GM18868 (cell line): Measurements from ENCODE around the gene IRX5.

Experiments
- ATAC-seq: cut with Tn5 transposase; IDR thresholded peaks from one replicate; pipeline ENCODE4 v1.9.1; 2021; ENCODE audit warnings: mild to moderate bottlenecking, moderate library complexity; ENCODE audit not compliant: unreplicated experiment

The IRX5 gene

DNA sequence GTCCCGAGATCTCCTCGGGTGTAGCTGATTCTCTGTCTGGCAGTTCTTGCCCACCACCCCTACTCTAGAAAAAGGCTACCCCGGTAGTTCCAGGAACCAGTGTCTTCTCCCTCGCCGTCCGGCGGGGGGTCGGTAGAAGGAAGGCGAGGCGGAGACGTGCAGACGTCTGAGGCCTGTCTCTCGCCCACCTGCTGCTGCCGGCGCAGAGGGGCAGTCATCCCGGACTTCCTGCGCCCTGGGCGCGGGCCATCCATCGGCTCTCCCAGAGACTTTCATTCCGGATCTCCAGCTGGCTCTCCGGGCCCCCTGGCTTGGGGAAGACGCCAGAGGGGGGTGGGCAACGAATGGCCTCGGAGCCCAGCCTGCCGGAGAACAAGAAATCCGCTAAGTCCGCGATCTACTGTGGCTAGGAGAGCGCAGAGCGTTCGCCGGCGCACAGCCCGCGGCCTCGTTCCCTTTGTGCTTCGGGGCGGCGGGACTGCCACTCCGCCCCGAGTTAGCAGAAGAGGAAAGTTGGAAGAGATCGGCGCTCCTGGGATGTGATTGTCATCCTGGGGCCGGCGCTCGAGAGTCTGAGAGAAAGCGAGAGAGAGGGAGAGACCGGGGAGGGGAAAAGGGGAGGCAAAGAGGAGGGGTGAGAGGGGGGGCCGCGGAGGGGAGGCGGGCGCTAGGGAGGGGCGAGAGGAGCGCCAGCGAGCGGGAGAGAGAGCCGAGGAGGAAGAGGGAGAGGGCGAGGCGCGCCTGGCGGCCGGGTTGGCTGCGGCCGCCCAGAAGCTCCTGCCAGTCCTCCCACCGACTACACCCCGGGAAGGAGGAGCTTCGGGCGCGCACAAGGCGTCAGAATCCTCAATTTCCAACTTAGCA is at the start of gene IRX5:
Gene IRX5, plus strand, starts transcription at position 861 of the 864 bp plus-strand sequence. CDS start 334 bp downstream, outside the sequence.
- peak; percentile 27 for ATAC-seq

DNA sequence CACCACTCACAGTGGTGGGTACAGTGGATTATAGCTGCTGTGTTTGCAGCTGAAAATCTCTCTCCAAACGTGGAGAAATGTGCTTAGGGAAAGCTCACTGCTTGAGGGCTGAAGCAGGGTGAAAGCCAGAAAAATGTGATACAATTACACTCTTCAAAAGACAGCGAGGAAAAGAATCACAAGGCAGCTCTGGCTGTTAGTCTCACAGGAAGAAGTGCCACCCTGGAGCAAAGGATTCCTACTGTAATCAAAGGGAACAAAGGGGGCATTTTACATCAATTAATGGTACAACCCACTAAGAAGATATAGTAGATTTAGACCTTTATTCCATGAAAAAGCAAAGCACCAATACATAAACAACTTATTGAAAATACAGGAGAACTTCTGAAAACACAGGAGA is 48.1 kb upstream of the IRX5 start:
- no peak for ATAC-seq

DNA sequence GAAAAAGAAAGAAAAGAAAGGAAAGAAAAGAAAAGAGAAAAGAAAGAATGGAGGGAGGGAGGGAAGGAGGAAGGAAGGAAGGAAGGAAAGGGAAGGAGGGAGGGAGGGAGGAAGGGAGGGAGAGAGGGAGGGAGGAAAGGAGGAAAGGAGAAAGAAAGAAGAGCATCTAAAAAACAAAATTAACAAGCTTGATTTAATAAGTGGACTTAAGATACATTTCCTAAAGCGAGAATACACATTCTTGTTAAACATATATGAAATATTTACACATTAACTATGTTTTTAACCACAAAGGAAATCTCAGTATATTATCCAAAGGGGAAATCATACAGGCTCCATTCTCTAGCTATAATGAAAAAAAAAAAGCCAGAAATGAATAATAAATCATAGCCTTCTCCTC is 47.3 kb upstream of the IRX5 start:
- no peak for ATAC-seq

DNA sequence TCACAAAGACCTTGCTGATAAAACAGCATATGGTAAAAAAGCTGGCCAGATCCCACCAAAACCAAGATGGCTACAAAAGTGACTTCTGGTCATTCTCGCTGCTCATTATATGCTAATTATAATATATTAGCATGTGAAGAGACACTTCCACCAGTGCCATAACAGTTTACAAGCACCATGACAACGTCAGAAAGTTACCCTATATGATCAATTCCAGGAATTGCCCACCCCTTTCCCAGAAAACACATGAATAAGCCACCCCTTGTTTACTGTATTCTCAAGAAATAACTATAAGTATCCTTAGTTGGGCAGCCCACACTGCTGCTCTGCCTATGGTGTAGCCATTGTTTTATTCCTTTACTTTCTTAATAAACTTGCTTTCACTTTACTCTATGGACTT is 44.6 kb upstream of the IRX5 start:
- no peak for ATAC-seq

DNA sequence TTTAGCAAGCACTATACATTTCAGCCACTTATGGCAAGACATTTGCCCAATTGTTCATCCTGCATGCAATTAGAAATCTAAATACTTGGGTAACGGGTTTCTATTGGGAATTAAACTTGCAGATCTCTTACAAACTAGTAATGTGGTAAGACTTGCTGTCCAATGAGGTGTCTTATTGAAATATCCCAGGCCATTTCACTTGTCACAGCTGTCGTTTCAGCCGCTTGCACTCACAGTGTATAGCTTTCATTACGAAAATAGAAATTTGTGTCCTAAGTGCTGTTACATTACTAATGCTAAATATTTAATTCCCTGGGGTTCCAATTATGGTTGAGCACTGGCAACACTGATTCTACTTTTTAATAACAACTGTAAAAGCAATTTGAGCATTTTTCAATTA is 40.3 kb upstream of the IRX5 start:
- ATAC-seq = no peak

DNA sequence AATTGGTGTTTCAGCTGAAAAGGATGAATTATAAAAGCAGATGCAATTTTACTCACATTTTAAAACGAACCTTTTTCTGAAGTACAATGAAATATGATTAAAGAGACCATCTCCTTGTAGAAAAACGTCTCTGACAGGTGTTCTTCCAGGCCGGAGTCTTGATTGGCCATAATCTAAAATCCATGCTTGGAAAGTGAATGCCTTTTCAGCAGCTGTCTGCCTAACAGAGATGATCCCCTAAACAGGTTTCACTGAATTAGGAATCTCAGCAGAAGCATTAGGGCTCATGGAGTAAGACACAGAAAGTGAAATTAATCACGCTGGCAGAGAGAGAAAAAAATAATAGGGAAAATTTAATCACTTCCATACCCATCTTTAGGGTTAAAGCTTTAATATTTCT is 39.3 kb upstream of the IRX5 start:
- no peak for ATAC-seq

DNA sequence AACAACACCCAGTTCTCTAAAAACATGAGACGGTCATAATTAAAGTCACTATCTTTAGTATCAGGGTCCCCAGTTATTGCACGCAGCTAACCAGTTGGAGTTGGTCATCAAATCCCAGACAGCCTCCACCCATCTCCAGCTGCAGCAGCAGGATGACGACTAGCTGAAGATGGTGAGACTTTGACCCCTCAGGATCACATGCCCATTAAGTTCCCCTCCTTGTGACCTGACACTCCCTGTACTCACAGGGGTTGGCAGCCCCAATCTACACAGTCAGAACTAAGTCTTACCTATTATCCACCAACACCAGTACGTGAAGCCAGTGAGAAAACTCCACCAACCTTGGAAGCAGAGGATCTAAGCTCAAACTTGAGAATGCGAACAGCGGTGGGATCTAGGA is 37.7 kb upstream of the IRX5 start:
- ATAC-seq = no peak

DNA sequence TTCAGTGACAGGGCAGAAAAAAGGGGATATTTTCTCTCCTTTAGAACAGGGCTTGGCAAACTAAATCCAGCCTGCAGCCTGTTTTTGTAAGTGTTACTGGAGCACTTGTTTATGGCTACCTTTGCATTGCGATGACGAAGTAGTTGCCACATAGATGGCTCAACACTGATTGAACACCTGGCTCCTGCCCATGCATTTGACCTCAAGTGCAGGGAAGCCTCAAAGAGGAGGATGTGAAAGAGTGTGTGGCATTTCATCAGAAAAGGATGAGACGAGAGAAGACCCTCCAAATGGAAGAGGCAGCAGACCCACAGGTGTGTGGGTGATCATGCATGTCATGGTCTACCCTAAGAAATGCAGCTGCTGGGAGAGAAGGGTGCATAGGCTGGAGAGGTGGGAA is 32.7 kb upstream of the IRX5 start:
- ATAC-seq = no peak

DNA sequence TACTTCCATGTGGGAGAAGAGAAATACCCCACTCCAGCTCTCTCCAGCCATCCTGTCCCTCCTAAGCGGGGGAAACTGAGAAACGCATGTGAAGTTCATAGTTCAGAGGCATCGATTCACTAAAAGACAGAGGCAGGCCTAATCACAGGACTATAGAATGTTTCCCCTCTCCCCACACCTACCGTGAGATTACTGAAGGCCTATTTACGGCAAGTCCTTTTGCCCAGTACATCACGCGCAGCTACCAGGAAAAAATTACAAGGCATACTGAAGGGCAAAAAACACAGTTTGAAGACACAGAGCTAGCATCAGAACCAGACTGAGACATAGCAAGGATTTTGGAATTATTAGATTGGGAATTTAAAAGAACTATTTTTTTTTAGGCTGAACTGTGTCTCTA is 29.1 kb upstream of the IRX5 start:
- no peak for ATAC-seq

DNA sequence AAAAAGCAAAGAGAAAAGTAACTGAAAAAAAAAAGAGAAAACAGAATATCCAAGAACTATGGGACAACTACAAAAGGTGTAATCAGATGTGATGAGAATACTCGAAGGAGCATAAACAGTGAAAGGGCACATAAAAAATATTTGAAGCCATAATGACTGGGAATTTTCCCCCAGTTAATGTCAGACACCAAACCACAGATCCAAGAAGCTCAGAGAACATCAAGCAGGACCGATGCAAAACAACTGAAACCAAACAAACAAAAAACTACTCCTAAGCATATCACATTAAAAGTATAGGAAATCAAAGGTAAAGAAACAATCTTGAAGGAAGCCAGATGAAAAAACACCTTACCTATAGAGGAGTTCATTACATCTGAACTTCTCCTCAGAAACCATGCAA is 27.6 kb upstream of the IRX5 start:
- ATAC-seq = no peak

DNA sequence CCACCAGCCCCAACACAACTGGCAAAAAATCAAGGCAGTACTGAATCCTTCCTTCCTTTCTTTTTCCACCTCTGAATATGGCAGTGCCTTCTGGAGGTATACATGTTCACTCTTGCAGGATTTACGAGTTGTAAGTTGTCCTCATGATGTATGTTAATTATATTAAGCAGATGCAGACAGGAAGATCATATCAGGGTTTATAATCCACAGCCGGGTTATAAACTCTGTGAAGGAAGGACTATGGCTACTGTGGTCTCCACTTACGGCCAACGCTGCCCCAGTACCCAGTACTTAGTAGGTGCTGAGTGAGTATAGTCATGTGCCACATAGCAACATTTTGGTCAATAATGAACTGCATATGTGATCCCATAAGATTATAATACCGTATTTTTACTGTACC is 19.6 kb upstream of the IRX5 start:
- ATAC-seq = no peak

DNA sequence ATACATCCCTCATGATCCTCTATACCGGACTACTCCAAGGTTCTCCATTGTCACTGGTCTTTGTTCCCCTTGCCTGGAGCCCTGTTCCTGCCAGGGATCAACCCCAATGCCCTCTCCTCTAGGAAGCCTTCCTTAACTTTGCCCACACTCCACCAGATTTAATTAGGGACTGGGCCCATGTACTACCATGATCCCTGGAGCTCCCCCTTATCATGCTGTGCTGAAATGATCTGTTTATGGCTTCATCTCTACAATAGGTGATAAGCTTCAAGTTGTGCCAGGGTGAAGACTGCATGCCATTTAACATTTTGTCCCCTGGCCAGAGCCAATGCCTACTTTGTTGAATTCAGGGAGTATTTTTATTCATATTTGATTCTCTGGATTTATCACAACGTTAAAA is 17.9 kb upstream of the IRX5 start:
- ATAC-seq = no peak

DNA sequence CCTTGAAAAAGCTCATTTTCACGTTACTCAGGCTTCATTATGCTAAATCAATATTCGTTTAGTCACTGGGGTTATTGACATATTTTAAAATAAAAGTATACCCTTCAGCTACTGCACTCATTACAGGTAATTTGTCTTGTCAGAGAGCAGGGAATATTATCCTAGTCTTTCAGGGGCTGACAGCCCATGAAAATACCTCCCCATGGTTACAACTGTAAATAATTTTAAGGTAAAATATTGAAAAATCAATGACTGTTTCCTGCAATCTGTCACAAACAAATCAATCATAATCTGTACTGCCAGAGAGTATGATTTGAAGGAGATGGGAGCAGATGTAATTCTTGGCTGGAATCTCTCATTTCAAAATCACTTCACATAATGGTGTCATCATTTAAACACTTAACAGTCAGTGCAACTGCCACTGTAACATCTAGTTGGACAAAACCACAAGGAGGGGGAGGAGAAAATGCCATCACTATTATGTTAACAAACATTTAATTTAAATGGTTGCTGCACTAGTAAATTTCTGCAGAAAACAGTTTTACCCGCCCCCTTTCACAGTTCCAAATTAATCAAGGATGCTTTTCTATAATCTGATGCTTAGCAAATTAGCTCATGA is 9.3 kb upstream of the IRX5 start:
- ATAC-seq = no peak

DNA sequence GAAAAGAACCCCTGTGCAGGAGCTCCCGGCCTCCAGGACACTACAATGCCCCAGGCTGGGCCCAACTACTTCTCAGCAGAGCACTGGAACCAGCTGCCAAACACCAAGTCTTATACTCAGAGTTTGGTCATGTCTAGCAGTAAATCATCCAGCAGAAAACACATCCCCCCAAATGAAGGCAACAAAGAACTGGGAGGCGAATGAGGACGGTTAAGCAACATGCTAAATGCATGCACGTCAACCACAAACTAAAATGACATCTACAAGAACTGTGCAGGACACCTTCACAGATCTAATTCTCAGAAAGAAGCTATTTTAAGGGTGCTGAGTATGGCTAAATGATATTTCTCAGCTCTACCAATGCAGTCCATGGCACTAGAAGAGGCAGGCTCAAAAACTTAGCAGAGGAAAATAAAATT is 7.6 kb upstream of the IRX5 start:
- ATAC-seq = no peak

DNA sequence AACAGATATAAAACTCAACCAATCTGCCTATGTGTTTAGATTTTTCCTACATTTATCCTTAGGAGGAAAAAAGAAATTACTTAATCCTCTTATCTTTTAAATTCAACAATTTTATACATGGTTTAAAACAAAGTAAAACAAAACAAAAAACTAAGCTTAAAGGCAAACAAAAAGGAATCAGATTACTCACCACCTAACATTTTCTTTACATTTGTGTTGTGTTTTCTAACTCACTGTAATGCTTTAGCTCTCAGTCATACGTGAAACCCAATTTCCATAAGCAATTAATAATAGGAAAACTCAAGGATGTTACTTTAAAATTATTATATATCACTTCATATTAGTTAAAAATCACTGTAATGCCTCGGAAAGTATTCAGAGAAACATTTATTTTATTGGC is 6.7 kb upstream of the IRX5 start:
- ATAC-seq = no peak

DNA sequence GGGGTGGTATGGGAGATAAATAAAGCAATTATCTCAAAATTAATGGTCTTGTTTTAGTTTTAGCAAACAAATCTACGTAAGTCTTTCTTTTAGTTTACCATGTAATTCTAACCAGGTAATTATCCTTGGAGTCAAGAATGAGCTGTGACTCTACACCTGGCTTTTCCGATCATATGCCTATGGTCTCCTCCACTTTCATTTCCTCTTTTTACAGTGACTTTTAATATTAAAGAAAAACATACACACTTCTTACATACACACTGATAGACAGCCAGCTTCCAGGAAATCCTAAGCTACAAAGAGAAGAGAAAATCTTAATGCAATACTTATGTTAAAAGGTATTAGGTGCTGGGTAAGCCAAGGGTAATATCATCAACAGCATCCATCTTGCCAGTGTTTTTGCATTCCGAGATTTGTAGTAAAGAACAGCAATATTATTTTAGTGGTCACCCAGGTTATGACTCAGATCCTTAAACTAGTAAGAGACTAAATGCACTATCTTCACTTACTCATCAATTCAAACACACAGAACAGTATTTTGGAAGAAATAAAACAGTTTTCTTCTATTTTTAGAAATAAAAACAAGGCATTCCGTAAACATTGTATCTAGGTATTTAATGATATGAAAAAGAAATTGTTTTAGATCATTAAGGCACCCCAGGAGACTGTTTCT is 4.4 kb upstream of the IRX5 start:
- no peak for ATAC-seq

DNA sequence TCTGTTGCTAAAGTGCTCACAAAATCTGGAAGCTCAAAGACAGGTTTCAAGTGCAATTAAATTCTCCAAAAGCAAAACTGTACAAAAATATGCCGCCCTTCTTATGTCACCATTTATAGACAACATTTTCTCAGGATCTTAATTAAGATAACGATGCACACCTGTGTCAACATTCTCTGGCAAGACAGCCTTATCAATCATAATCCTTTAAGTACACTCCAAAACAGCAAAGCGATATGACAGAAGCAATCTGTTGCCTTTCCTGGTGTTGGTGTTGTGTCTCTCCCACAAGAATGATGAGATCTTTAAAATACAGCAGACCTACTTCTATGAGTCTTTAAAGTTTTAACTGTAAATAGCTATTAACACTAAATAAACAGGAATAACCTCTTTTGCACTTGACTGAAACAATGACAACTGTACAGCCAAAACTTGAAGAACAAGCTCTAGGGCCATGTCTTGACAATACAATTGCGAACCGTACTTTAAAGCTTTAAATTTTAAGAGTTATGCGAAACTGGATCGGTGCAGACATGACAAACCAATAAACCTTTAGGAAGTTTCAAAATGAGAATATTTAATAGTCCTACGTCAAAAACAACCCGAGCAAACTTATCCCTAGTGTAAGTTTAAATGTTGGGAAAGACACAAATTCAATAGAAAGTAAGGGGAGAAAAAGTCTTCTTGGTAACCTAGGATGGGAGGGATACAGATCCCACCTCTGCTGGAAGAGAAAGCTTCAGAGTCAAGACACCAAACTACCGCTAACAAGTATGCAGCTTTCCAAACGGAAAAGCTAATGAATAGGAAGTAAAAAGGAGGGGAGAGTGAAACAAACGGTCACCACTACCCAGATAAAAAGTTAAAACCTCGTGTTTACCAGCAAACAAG is 3.3 kb upstream of the IRX5 start:
- no peak for ATAC-seq

DNA sequence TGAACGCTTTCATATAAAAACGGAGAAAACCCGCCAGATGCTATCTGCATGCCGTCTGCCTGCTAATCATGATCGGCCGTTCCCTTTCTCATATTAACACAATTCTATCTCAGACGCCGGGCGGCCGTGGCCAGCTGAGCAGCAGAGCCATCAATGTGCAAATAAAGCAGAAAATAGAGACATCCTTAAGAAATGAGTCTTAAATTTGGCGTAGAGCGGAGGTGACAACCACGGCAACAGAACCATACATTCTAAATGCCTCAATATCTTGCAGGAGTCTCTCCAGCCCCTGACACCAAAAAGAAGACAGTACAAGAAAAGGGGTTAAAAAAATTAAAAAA is 2.7 kb upstream of the IRX5 start:
- ATAC-seq = no peak

DNA sequence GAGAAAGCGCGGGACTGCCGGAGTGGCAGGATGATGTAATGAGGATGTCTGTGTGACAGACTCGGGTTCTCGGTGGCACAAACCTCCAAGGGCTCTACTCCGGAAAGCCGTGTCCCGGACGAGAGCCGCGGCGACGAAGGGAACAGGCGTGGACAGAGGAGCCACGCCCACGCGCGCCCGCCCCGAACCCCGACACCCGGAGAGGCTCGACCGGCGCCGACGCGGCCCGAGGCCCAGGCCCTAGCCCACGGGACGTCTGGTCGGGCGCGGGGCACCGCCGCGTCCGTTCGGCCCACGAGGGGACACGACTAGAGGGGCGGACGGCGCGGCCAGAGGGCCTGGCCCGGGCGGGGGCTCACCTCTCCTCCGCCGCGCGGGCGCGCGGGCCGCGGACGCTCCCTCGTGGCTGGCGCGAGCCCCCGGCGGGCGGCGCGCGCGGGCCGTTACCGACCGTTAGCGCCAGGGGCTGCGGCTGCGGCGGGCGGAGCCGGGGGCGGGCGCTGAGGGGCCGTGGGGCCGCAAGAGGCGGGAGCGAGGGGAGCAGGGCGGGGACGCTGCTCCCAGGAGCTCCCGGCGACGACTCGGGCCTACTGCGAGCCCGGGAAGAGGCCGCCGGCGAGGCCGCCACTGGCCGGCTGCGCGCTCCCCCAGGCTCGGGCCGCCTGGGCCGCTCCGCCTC is 2.1 kb upstream of the IRX5 start:
- ATAC-seq = peak; percentile 54
